Ovary (tissue), 9 donors: ENCODE measurements around the gene OSBPL3. TPM values are rescaled to one million over a fixed set of nuclear protein-coding genes. Genes with fewer than 3 reads are reported as not detected.

ENCODE experiments used
- DNase-seq, 5 donors: peaks; one replicate each; pipeline ENCODE4 v3.0.0-alpha.2; 2019 to 2020
- H3K27ac ChIP-seq, 2 donors: fragments of 200-600 bp; one replicate each; pipeline versions ENCODE4 v1.5.1 to v1.8.0; 2019 to 2022
- H3K27me3 ChIP-seq: fragments of 200-600 bp; one replicate; pipeline ENCODE4 v1.8.0; 2022
- H3K36me3 ChIP-seq: fragments of 200-600 bp; sonication (generic); one replicate; pipeline ENCODE4 v1.5.1; 2019
- H3K4me1 ChIP-seq: one replicate; pipeline ENCODE4 v1.8.1; 2013; ENCODE audit warnings: mild to moderate bottlenecking, moderate library complexity; ENCODE audit not compliant: insufficient read depth
- H3K4me3 ChIP-seq: fragments of 200-600 bp; sonication (generic); one replicate; pipeline ENCODE4 v1.5.1; 2017
- H3K9me3 ChIP-seq, 2 donors: fragments of 200-600 bp in 1 of 2; sonication (generic) in 1 of 2; one replicate each; pipeline versions ENCODE4 v1.5.1 to v1.8.1; 2013 to 2019; ENCODE audit warnings: mild to moderate bottlenecking in 1 of 2, moderate library complexity in 1 of 2
- EP300 ChIP-seq: sonication (generic); formaldehyde crosslinking; IDR thresholded peaks from one replicate; pipeline ENCODE4 v1.6.1; 2017; ENCODE audit warnings: antibody characterized with exemption
- POLR2A ChIP-seq: fragments of 450-650 bp; IDR thresholded peaks from one replicate; pipeline ENCODE4 v1.6.1; 2017; ENCODE audit warnings: antibody characterized with exemption, mild to moderate bottlenecking, moderate library complexity
- WGBS, 3 donors: extraction: QIAGEN DNeasy Blood & Tissue Kit in 1 of 3; methylation state at CpG; one replicate each; pipeline versions ENCODE4 v1.1.5 to v1.1.7; 2013 to 2017; 5-methylcytosine and 5-hydroxymethylcytosine counted together
- intact Hi-C, 4 donors: fragments of 100-400 bp; cut with DNase I; formaldehyde crosslinking; loops; one replicate each; pipeline versions ENCODE4 v1.11.0 to v1.15.1; 2022 to 2023
- polyA plus RNA-seq, 2 donors: library from polyadenylated mRNA; stranded (reverse); fragments of 200-250 nt in 1 of 2; fragments of 350-450 nt in 1 of 2; fragmentation: Illumina TruSeq in 1 of 2; extraction: RNeasy Lipid Tissue Mini Kit (QIAGEN cat#74804) in 1 of 2; gene quantifications; one replicate each; pipeline ENCODE4 v1.2.3, GENCODE V29; 2013 to 2014
- total RNA-seq, 7 donors: library from RNA; depleted of rRNA in 2 of 7; stranded (reverse); fragments of >200 nt in 2 of 7; fragmentation: NEBNext Ultra II Directional in 3 of 7; extraction: Animal tissue kit (Norgen Biotek cat#: 25700) in 3 of 7; gene quantifications; one replicate each; pipeline versions ENCODE4 v1.1.0 to v1.2.4, GENCODE V29; 2016 to 2023
- TF ChIP-seq, protein P1 (sequence below), 3 donors: fragments of 450-650 bp in 2 of 3; fragments of 200-600 bp in 1 of 3; IDR thresholded peaks; one replicate each; pipeline versions ENCODE4 v1.5.1 to v1.8.0; 2016 to 2022; ENCODE audit warnings: antibody characterized with exemption in 3 of 3, mild to moderate bottlenecking in 1 of 3
- donor health status: DM: no; HTN: no; CAD: no; lungs with moderate emphysema.
- donor health status: DM: no; HTN: no; CAD: no.
- donor health status: Bipolar disorder and iron deficiency.
- donor health status: DM: yes; HTN: yes; CAD: no.
- donor health status: DM: no; HTN: no; CAD: no.
- donor health status: DM: yes; HTN: yes; CAD: no.

The OSBPL3 gene
- total and polyA plus RNA-seq, 9 donors = 6.0 to 29.1 (median 13.1) TPM

DNA sequence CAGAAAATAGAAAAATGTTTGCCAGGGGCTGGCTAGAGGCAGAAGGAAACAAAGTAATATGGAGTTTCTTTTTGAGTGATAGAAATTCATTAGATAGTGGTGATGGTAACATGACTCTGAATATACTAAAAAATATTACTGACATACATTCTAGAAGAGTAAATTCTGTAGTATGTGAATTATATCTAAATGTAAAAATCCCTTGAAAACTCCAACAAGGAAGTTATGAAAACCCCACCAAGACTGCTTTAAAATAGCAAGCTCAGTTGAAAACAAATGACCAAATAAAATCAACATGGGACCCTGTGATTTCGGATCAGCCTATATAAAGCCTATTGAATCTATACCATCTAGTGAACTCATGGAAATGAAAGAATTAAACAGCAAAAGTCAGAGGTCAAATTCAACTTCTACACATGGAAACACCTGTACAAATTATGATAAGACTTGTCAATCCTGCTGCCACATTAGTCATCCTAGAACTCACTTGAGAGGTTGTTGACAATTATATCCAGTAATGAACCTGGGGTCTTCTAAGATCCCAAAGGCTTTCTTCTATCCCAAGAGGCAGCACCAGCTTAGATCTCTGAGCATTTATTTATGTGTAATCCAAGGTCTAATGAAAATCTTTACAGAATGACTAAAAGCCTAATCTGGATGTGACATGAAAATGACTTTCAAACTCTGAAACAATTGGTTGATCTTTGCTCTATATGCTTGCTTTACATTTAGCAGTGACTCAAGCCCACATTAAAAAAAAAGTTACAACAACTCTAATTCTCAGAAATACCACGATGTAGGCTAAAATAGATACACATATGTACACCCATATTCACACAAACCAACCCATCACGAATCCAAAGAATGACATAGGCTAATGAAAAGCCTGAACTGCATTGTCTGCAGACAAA, 59.3 kb downstream of the OSBPL3 start:
- no peak overlapping the region for H3K4me3 ChIP-seq
- no peaks in the 10 kb centered on the region for H3K27me3 ChIP-seq
- 63 to 74% (median 68%) methylated on average over 3 of the region's 3 CpGs for WGBS, 3 donors
- no peaks in the 10 kb centered on the region for H3K9me3 ChIP-seq
- DNase-seq = no peak
- peaks cover 15% of the 10 kb centered on the region for H3K4me1 ChIP-seq
- intact Hi-C loops = no loop called here
- no peaks in the 10 kb centered on the region for H3K36me3 ChIP-seq
- H3K27ac ChIP-seq = no peak overlapping the region
- no peak for TF ChIP-seq EP300
- TF ChIP-seq, protein P1, sequence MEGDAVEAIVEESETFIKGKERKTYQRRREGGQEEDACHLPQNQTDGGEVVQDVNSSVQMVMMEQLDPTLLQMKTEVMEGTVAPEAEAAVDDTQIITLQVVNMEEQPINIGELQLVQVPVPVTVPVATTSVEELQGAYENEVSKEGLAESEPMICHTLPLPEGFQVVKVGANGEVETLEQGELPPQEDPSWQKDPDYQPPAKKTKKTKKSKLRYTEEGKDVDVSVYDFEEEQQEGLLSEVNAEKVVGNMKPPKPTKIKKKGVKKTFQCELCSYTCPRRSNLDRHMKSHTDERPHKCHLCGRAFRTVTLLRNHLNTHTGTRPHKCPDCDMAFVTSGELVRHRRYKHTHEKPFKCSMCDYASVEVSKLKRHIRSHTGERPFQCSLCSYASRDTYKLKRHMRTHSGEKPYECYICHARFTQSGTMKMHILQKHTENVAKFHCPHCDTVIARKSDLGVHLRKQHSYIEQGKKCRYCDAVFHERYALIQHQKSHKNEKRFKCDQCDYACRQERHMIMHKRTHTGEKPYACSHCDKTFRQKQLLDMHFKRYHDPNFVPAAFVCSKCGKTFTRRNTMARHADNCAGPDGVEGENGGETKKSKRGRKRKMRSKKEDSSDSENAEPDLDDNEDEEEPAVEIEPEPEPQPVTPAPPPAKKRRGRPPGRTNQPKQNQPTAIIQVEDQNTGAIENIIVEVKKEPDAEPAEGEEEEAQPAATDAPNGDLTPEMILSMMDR (IDR thresholded peaks at IDR 0.05) = no peak

DNA sequence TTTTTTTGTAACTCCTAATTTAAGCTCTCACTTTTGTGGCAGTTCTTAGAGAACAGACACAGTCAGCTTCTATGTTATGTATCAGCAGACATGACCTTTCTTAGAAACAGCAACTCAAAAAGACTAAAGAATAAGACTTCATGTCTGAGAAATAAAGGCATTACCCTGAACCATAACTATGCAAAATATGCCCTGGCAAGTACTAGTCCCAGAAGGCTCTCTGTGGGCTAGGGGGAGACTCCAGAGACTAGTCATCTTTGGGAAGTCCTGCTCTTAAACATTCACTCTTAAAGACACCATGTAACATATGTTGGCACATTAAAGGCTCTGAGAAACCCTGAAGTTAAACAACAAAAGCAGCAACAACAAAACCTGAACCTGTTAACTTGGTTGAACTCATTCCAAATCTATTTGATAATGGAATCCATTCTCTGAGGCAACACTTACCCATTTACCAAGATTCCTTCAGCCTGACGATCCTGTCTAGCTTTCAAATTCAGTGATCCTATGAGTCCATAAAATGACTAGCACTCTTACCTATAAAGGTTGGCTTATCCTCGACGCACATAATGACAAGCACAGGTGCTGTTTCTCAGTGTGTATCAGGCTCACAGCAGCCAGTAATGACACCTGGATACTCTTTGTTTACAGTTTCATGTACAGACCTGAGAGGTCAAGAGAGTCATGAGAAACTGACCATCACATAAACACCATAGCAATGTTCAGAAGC, 62.3 kb downstream of the OSBPL3 start:
- no peaks in the 10 kb centered on the region for H3K36me3 ChIP-seq
- DNase-seq = no peak
- no peaks in the 10 kb centered on the region for H3K9me3 ChIP-seq
- no peak for TF ChIP-seq POLR2A
- WGBS, 3 donors = 85 to 90% (median 87%) methylated on average over 3 of the region's 3 CpGs
- H3K4me3 ChIP-seq = no peak overlapping the region
- no peaks in the 10 kb centered on the region for H3K27me3 ChIP-seq
- H3K4me1 ChIP-seq = peaks cover 10% of the 10 kb centered on the region
- intact Hi-C loops = no loop called here
- no peak overlapping the region for H3K27ac ChIP-seq

GRCh38 chr7:24916463-24917040, 63.4 kb downstream of the OSBPL3 start:
- Histone ChIP-seq H3K27me3 (no peaks in the 10 kb centered on the region), H3K27ac (no peak overlapping the region), H3K4me3 (no peak overlapping the region), H3K4me1 (peaks cover 5% of the 10 kb centered on the region), H3K36me3 (no peaks in the 10 kb centered on the region), H3K9me3 (no peaks in the 10 kb centered on the region)
- intact Hi-C loops = no loop called here
- TF ChIP-seq, protein P1 (IDR thresholded peaks at IDR 0.05) = no peak
- no peak for TF ChIP-seq POLR2A
- TF ChIP-seq EP300 = no peak
- 60 to 66% (median 61%) methylated on average over 4 of the region's 4 CpGs for WGBS, 3 donors
- no peak for DNase-seq

GRCh38 chr7:24914465-24914859, 65.5 kb downstream of the OSBPL3 start:
- peaks cover 5% of the 10 kb centered on the region for H3K4me1 ChIP-seq
- DNase-seq = no peak
- H3K4me3 ChIP-seq = no peak overlapping the region
- TF ChIP-seq POLR2A (no peak), EP300 (no peak)
- TF ChIP-seq, protein P1 (IDR thresholded peaks at IDR 0.05) = no peak
- H3K27me3 ChIP-seq = no peaks in the 10 kb centered on the region
- WGBS, 3 donors = 57 to 68% (median 66%) methylated on average over 1 of the region's 1 CpG
- no peaks in the 10 kb centered on the region for H3K9me3 ChIP-seq
- intact Hi-C loops = no loop called here
- H3K27ac ChIP-seq = no peak overlapping the region
- H3K36me3 ChIP-seq = no peaks in the 10 kb centered on the region
